Bronchus fibroblast of lung (primary cell): Measurements from ENCODE around the gene GLYR1. TPM values are rescaled to one million over a fixed set of nuclear protein-coding genes. Genes with fewer than 3 reads are reported as not detected.

Source experiments
- total RNA-seq: library from RNA; depleted of rRNA; stranded (reverse); fragments of >200 nt; gene quantifications from 2 replicates; pipeline ENCODE4 v1.2.3, GENCODE V29; 2015

GLYR1 gene
- total RNA-seq: 39.5 and 44.4 TPM in 2 replicates

GRCh38 chr16:4846901-4847773 is at the start of gene GLYR1, which contains the start of gene UBN1:
Gene GLYR1 (minus strand): TSS chr16:4847288. CDS start chr16:4847265, 23 bp downstream.
Gene UBN1 (plus strand): TSS chr16:4847481. CDS start chr16:4852918, 5,437 bp downstream.

DNA sequence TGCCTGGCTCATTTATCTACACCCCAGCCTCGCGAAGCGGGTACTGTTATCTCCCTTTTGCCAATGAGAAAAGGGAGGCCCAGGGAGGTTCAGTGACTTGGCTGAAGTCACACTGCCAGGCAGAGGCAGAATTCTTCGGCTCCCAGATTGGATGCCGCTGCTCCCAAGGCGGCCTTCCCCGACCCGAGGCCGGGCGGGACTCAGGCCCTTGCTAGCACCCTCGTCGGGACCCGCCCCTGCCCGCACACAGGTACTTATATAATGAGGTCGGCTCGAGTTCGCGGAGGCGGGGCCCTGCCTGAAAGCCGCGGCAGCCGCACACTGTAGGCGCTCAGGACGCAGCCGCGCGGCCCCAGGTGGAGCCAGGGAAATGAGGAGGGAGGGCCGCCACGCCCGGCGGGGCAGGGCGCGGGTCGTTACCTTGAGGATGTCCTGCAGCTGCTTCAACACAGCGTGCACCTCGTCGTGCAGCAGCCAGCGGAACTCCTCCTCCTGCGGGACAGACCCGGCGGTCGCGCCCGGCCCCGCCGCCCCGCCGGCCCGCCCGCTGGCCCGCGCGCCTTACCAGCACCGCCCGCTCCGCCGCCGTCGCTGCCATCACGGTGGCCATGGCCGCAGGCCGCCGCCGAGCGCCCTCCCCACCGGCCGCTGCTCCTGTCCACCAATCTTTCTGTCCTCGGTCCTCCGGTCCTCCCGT is 45.0 kb downstream of the GLYR1 start, which contains the start of gene ROGDI:
ROGDI (minus strand) TSS at position 672 of the 697 bp plus-strand sequence; CDS start at position 610, 62 bp downstream.

GRCh38 chr16:4795181-4795827 is 51.8 kb downstream of the GLYR1 start, which contains the start of gene SMIM22:
Gene SMIM22 (plus strand): TSS chr16:4795369. CDS start chr16:4795735, 366 bp downstream.

GRCh38 chr16:4787627-4788482 is 59.2 kb downstream of the GLYR1 start, which contains the start of gene SEPTIN12:
Gene SEPTIN12 (minus strand): TSS chr16:4788345. CDS start chr16:4787645, 700 bp downstream.

DNA sequence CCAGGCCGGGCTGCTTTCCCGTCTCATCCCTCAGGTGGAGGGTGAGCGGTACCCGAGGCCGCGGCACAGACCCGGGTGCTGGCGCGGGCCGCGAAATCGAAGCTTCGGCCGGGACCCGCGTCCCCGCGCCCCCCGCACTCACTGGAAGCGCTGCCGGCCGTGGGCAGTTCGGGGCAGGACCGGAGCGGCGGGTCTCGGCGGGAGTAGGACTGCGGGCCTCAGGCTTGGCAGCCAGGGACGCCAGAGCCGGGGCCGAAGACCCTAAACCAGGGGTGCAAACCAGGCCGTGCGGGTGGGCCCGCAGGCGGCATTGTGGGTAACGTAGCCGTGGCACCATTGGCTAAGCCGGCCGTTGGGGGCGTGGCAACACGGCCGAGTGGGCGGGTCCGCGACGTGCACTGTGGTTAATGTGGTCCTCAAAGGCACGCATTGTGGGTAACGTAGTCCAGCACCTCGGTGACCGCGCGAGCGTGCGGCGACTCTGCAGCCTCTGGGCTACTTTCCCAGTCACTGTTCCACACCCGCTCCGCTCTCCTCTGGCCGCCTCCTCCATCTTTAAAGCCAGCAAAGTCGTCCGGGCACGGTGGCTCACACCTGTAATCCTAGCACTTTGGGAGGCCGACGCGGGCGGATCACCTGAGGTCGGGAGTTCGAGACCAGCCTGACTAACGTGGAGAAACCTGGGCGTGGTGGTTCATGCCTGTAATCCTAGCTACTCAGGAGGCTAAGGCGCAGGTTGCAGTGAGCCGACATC is 80.0 kb downstream of the GLYR1 start, which contains the start of gene ZNF500:
ZNF500 (minus strand) TSS at position 288 of the 754 bp plus-strand sequence. CDS start 1,184 bp downstream, outside the sequence.

Other genes starting within 250 kb of the GLYR1 start
- 8.6 and 11.0 TPM in 2 replicates for gene UBALD1, start 232.4 kb downstream of the GLYR1 start, total RNA-seq
- 26.0 and 28.9 TPM in 2 replicates for gene MGRN1, start 222.5 kb downstream of the GLYR1 start, total RNA-seq
- 22.9 and 23.8 TPM in 2 replicates for gene NUDT16L1, start 153.7 kb downstream of the GLYR1 start, total RNA-seq
- 10.4 and 10.8 TPM in 2 replicates for gene ANKS3, start 113.0 kb downstream of the GLYR1 start, total RNA-seq
- 0.30 and 1.5 TPM in 2 replicates for gene DNAAF8, start 112.8 kb downstream of the GLYR1 start, total RNA-seq
- gene ZNF500, start 80.1 kb downstream of the GLYR1 start, total RNA-seq: 7.9 and 8.6 TPM in 2 replicates
- gene SEPTIN12, start 58.9 kb downstream of the GLYR1 start, total RNA-seq: not detected in 2 replicates
- not detected in 2 replicates for gene SMIM22, start 51.9 kb downstream of the GLYR1 start, total RNA-seq
- 18.3 and 27.1 TPM in 2 replicates for gene ROGDI, start 44.7 kb downstream of the GLYR1 start, total RNA-seq
- gene UBN1, start 193 bp upstream of the GLYR1 start, total RNA-seq: 16.1 and 18.0 TPM in 2 replicates
- gene PPL, start 89.9 kb upstream of the GLYR1 start, total RNA-seq: 4.8 and 6.9 TPM in 2 replicates
- 0.17 TPM in 1 of 2 replicates, not detected in the other for gene SEC14L5, start 111.0 kb upstream of the GLYR1 start, total RNA-seq
- gene NAGPA, start 186.6 kb upstream of the GLYR1 start, total RNA-seq: 18.3 and 26.7 TPM in 2 replicates
- gene C16orf89, start 218.7 kb upstream of the GLYR1 start, total RNA-seq: 0.15 and 0.17 TPM in 2 replicates
- 33.6 and 35.1 TPM in 2 replicates for gene ALG1, start 224.6 kb upstream of the GLYR1 start, total RNA-seq